GM19328 (cell line): ENCODE results near the gene PIP4K2C.

Source experiments
- ATAC-seq: cut with Tn5 transposase; IDR thresholded peaks from one replicate; pipeline ENCODE4 v1.9.1; 2021; ENCODE audit warnings: mild to moderate bottlenecking, moderate library complexity; ENCODE audit not compliant: unreplicated experiment

The PIP4K2C gene

GRCh38 chr12:57590864-57591781 is at the start of gene PIP4K2C:
Gene PIP4K2C, plus strand, starts transcription at chr12:57591192. Its CDS starts 98 bp downstream, at chr12:57591290.
- peak; percentile 91 for ATAC-seq

- no peak for ATAC-seq
Observed at GRCh38 chr12:57541717-57542116, 49.3 kb upstream of the PIP4K2C start.

GRCh38 chr12:57543581-57543980 is 47.4 kb upstream of the PIP4K2C start:
- ATAC-seq = no peak

GRCh38 chr12:57545809-57546437 is 45.1 kb upstream of the PIP4K2C start:
- ATAC-seq = no peak

- peak; percentile 96 for ATAC-seq
Observed at GRCh38 chr12:57546438-57547287, 44.3 kb upstream of the PIP4K2C start, which contains the start of gene DCTN2. Gene DCTN2, minus strand, starts transcription at chr12:57547192. Its CDS starts 129 bp downstream, at chr12:57547063.

- ATAC-seq = no peak
Observed at GRCh38 chr12:57547288-57548012, 43.5 kb upstream of the PIP4K2C start.

- no peak for ATAC-seq
Observed at GRCh38 chr12:57548013-57548315, 43.0 kb upstream of the PIP4K2C start.

GRCh38 chr12:57548488-57548887 is 42.5 kb upstream of the PIP4K2C start:
- ATAC-seq = no peak

- no peak for ATAC-seq
Observed at GRCh38 chr12:57549203-57549908, 41.6 kb upstream of the PIP4K2C start.

- ATAC-seq = no peak
Observed at GRCh38 chr12:57549909-57550640, 40.9 kb upstream of the PIP4K2C start, which contains the start of gene KIF5A. Gene KIF5A, plus strand, starts transcription at chr12:57550044. Its CDS starts 228 bp downstream, at chr12:57550272.

GRCh38 chr12:57550641-57551549 is 40.1 kb upstream of the PIP4K2C start:
- no peak for ATAC-seq

- ATAC-seq = no peak
Observed at GRCh38 chr12:57551637-57552305, 39.2 kb upstream of the PIP4K2C start.

- ATAC-seq = no peak
Observed at GRCh38 chr12:57552306-57552651, 38.7 kb upstream of the PIP4K2C start.

- ATAC-seq = no peak
Observed at GRCh38 chr12:57552835-57553313, 38.1 kb upstream of the PIP4K2C start.

GRCh38 chr12:57553343-57554202 is 37.4 kb upstream of the PIP4K2C start:
- no peak for ATAC-seq

- no peak for ATAC-seq
Observed at GRCh38 chr12:57554453-57554852, 36.5 kb upstream of the PIP4K2C start.

- ATAC-seq = no peak
Observed at GRCh38 chr12:57554897-57555296, 36.1 kb upstream of the PIP4K2C start.
